IPS-15b (cell line): Measurements from ENCODE around the gene GTSF1L.

Experiments used
- H3K27me3 ChIP-seq: one replicate; pipeline ENCODE4 v1.6.1; 2013; ENCODE audit warnings: low read length; ENCODE audit not compliant: control insufficient read depth, insufficient read depth
- H3K36me3 ChIP-seq: one replicate; pipeline ENCODE4 v1.6.1; 2013; ENCODE audit warnings: low read length; ENCODE audit not compliant: control insufficient read depth, insufficient read depth
- H3K4me1 ChIP-seq: one replicate; pipeline ENCODE4 v1.6.1; 2013; ENCODE audit warnings: mild to moderate bottlenecking, low read length; ENCODE audit not compliant: control insufficient read depth, insufficient read depth
- H3K4me3 ChIP-seq: one replicate; pipeline ENCODE4 v1.5.1; 2013; ENCODE audit warnings: low read depth, low read length
- H3K9ac ChIP-seq: one replicate; pipeline ENCODE4 v1.6.1; 2013; ENCODE audit warnings: low read depth, mild to moderate bottlenecking, low read length
- H3K9me3 ChIP-seq: one replicate; pipeline ENCODE4 v1.6.1; 2013; ENCODE audit warnings: mild to moderate bottlenecking, low read length; ENCODE audit not compliant: control insufficient read depth, insufficient read depth

The GTSF1L gene

GRCh38 chr20:43740642-43741041 is 13.8 kb upstream of the GTSF1L start:
- Histone ChIP-seq H3K9me3 (no peaks in the 10 kb centered on the region), H3K9ac (no peak overlapping the region), H3K4me3 (no peak overlapping the region), H3K4me1 (no peaks in the 10 kb centered on the region), H3K36me3 (no peaks in the 10 kb centered on the region), H3K27me3 (no peaks in the 10 kb centered on the region)

DNA sequence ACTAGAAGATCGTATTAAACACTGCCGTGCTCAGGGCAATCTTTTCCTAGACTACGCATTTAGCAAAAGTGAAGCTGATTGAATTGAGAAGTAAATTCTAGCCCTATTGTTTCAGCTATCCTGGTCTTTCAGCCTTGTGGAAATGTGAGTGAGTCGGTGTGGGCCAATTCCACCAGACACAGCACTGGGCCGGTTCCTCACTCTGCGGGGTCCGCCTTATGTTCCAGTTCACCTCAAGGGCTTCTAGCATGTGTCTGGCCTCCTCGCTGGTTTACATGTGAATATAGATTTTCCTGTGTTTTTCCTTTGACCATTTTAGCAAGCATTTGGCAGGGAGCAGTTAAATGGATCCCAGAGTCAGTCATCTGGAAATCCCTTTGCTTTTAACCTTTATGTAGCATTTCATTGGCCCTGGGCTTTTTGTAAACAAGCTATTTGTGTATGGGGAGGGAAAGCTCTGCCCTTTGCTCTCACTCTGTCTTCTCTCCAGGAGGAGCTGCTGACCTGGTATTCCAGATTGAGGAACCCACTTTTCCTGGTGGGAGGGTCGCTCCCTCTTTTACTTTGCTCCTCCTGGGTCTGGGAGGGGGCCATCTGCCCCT is 12.4 kb upstream of the GTSF1L start:
- no peaks in the 10 kb centered on the region for H3K9me3 ChIP-seq
- no peaks in the 10 kb centered on the region for H3K36me3 ChIP-seq
- no peaks in the 10 kb centered on the region for H3K4me1 ChIP-seq
- no peak overlapping the region for H3K9ac ChIP-seq
- no peaks in the 10 kb centered on the region for H3K27me3 ChIP-seq
- H3K4me3 ChIP-seq = no peak overlapping the region

DNA sequence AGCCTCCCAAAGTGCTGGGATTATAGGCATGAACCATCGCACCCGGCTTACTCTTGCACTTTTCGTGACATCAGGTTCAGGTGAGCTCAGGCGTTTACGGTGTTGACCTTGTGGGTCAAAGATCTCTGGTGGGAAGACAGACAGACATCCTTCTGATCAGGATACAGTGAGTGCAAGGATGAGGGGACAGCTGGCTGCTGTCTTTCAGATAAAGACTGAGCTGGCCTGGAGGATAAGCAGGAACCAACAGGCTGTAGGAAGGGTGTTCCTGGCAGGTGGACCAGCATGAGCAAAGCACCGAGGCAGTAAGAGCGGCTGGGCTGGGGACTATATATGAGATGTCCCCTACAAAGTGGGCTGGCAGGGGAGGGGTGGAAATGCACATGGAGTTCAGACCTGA is 11.1 kb upstream of the GTSF1L start:
- H3K9ac ChIP-seq = no peak overlapping the region

GRCh38 chr20:43736588-43737158 is 9.9 kb upstream of the GTSF1L start:
- no peak overlapping the region for H3K9ac ChIP-seq
- H3K36me3 ChIP-seq = no peaks in the 10 kb centered on the region
- no peaks in the 10 kb centered on the region for H3K27me3 ChIP-seq
- no peak overlapping the region for H3K4me3 ChIP-seq
- no peaks in the 10 kb centered on the region for H3K9me3 ChIP-seq
- no peaks in the 10 kb centered on the region for H3K4me1 ChIP-seq

More for the DNA sequence above, 11.1 kb upstream of the GTSF1L start:
- Histone ChIP-seq H3K4me3 (no peak overlapping the region), H3K4me1 (no peaks in the 10 kb centered on the region), H3K9me3 (no peaks in the 10 kb centered on the region), H3K27me3 (no peaks in the 10 kb centered on the region), H3K36me3 (no peaks in the 10 kb centered on the region)

DNA sequence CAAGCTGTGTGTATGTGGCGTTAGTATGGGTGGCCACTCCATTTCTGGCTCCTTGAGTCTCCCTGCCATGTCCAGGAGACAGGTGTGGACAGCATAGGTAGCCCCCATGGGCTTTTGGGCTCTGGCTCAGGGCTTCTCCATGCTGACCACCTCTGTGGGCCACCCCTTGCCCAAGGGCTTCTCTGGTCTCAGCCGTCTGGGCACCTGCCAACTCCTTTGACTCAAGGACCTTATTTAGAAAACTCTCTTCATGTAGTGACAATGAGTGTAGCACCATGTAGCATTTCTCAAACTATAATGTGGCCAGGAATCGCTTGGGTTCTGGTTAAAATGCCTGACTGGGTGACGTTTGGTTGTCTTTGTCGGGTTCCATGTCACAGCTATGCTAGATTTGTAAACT is 5.1 kb upstream of the GTSF1L start:
- Histone ChIP-seq H3K4me1 (no peaks in the 10 kb centered on the region), H3K9ac (no peak overlapping the region), H3K9me3 (no peaks in the 10 kb centered on the region), H3K27me3 (no peaks in the 10 kb centered on the region), H3K36me3 (no peaks in the 10 kb centered on the region), H3K4me3 (no peak overlapping the region)

GRCh38 chr20:43731469-43731868 is 4.7 kb upstream of the GTSF1L start:
- H3K9me3 ChIP-seq = no peaks in the 10 kb centered on the region
- H3K4me3 ChIP-seq = no peak overlapping the region
- H3K9ac ChIP-seq = no peak overlapping the region
- H3K36me3 ChIP-seq = no peaks in the 10 kb centered on the region
- no peaks in the 10 kb centered on the region for H3K4me1 ChIP-seq
- no peaks in the 10 kb centered on the region for H3K27me3 ChIP-seq

- Histone ChIP-seq H3K27me3 (no peaks in the 10 kb centered on the region), H3K9ac (no peak overlapping the region), H3K4me3 (no peak overlapping the region), H3K9me3 (no peaks in the 10 kb centered on the region), H3K4me1 (no peaks in the 10 kb centered on the region), H3K36me3 (no peaks in the 10 kb centered on the region)
Observed at GRCh38 chr20:43728686-43729255, 2.0 kb upstream of the GTSF1L start.

GRCh38 chr20:43727980-43728590 is 1.3 kb upstream of the GTSF1L start:
- no peaks in the 10 kb centered on the region for H3K27me3 ChIP-seq
- H3K9ac ChIP-seq = no peak overlapping the region
- H3K9me3 ChIP-seq = no peaks in the 10 kb centered on the region
- H3K4me1 ChIP-seq = no peaks in the 10 kb centered on the region
- H3K36me3 ChIP-seq = no peaks in the 10 kb centered on the region
- H3K4me3 ChIP-seq = no peak overlapping the region

GRCh38 chr20:43726333-43726732 is 469 bp downstream of the GTSF1L start:
- Histone ChIP-seq H3K36me3 (no peaks in the 10 kb centered on the region), H3K4me3 (no peak overlapping the region), H3K9ac (no peak overlapping the region), H3K9me3 (no peaks in the 10 kb centered on the region), H3K4me1 (no peaks in the 10 kb centered on the region), H3K27me3 (no peaks in the 10 kb centered on the region)

DNA sequence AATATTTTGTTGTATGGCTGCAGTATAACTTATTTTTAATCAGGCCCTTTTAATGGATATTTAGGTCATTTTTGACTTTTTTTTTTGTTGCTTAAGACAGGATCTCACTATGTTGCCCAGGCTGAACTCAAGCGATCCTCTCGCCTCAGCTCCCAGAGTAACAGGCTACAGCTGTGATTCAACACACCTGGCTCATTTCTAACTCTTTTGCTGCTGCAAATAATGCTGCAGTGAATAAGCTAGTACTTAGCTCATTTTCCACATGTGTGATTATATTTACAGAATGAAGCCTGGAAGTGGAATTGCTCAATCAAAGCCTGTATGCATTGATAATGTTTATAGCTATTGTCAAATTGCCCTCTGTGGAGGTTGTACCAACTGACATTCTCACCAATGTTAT is 1.1 kb downstream of the GTSF1L start:
- no peaks in the 10 kb centered on the region for H3K36me3 ChIP-seq
- no peak overlapping the region for H3K4me3 ChIP-seq
- H3K4me1 ChIP-seq = no peaks in the 10 kb centered on the region
- no peaks in the 10 kb centered on the region for H3K9me3 ChIP-seq
- H3K27me3 ChIP-seq = no peaks in the 10 kb centered on the region
- H3K9ac ChIP-seq = no peak overlapping the region

- H3K9me3 ChIP-seq = no peaks in the 10 kb centered on the region
- no peak overlapping the region for H3K9ac ChIP-seq
- no peak overlapping the region for H3K4me3 ChIP-seq
- no peaks in the 10 kb centered on the region for H3K27me3 ChIP-seq
- H3K4me1 ChIP-seq = no peaks in the 10 kb centered on the region
- H3K36me3 ChIP-seq = no peaks in the 10 kb centered on the region
Observed at GRCh38 chr20:43724383-43724782, 2.4 kb downstream of the GTSF1L start.

GRCh38 chr20:43723735-43724134 is 3.1 kb downstream of the GTSF1L start:
- Histone ChIP-seq H3K9me3 (no peaks in the 10 kb centered on the region), H3K9ac (no peak overlapping the region), H3K4me3 (no peak overlapping the region), H3K4me1 (no peaks in the 10 kb centered on the region), H3K27me3 (no peaks in the 10 kb centered on the region), H3K36me3 (no peaks in the 10 kb centered on the region)
